HCT116 (cell line): ENCODE results near the gene CORO7. TPM values are rescaled to one million over a fixed set of nuclear protein-coding genes. Genes with fewer than 3 reads are reported as not detected.

ENCODE experiments used
- ATAC-seq: fragments of 200-7000 bp; cut with Tn5 transposase; 2 replicates; pipeline ENCODE4 v1.9.1; 2020; ENCODE audit warnings: mild to moderate bottlenecking, moderate library complexity
- BruUV-seq: library from RNA; stranded (reverse); fragments of 400-500 nt; replicated peaks from 2 replicates; lab custom pipeline; 2021; lab: Mats Ljungman, UMichigan
- CTCF ChIA-PET: fragments of 300-600 bp; sonication (Branson Sonifier 250); formaldehyde crosslinking; loops from one replicate; lab custom pipeline; 2021; ENCODE audit warnings: antibody characterized with exemption; lab: Charles Lee
- POLR2A ChIA-PET: fragments of 300-600, 350-600 bp; sonication (Branson Sonifier 250); formaldehyde crosslinking; loops from one replicate; lab custom pipeline; 2021; ENCODE audit warnings: antibody characterized with exemption; lab: Charles Lee
- RAD21 ChIA-PET, 2 experiments: fragments of 300-600 bp; sonication (Branson Sonifier 250); formaldehyde crosslinking; loops; one replicate each; lab custom pipeline; 2023; ENCODE audit warnings: low total read pairs in 2 of 2; ENCODE audit not compliant: uncharacterized antibody in 2 of 2, unreplicated experiment in 2 of 2, low non-redundant PET in 1 of 2; lab: Charles Lee
- DNase-seq: peaks from one replicate; pipeline ENCODE4 v3.0.0-alpha.2; 2010; ENCODE audit warnings: low read depth, low spot score
- H2AFZ ChIP-seq: fragments of 200-600 bp; shearing (Covaris generic), sonication (generic); 2 replicates; pipeline ENCODE4 v1.6.1; 2017; ENCODE audit warnings: low read depth, mixed run types, mixed read lengths, antibody characterized with exemption, low read length; ENCODE audit not compliant: poor library complexity, severe bottlenecking
- H3K27ac ChIP-seq: 2 replicates; pipeline ENCODE4 v1.5.1; 2012; ENCODE audit warnings: low read depth, low read length
- H3K27me3 ChIP-seq: fragments of 200-600 bp; sonication (generic); 2 replicates; pipeline ENCODE4 v1.6.1; 2016; ENCODE audit warnings: mixed run types, low read length, mixed read lengths; ENCODE audit not compliant: insufficient read depth
- H3K36me3 ChIP-seq, 2 experiments: fragments of 200-500 bp in 1 of 2; fragments of 200-600 bp in 1 of 2; sonication (Bioruptor generic) in 1 of 2; sonication (generic) in 1 of 2; 2 replicates each; pipeline versions ENCODE4 v1.5.1 to v1.6.1; 2014 to 2016; ENCODE audit warnings: low read length in 2 of 2, inconsistent platforms in 1 of 2, mixed read lengths in 1 of 2, mixed run types in 1 of 2; ENCODE audit not compliant: insufficient read depth in 2 of 2, control insufficient read depth in 1 of 2
- H3K4me1 ChIP-seq, 2 experiments: fragments of 200-600 bp in 1 of 2; sonication (generic) in 1 of 2; 2 replicates each; pipeline versions ENCODE4 v1.5.1 to v1.6.1; 2012 to 2017; ENCODE audit warnings: low read length in 2 of 2, inconsistent platforms in 1 of 2, mild to moderate bottlenecking in 1 of 2, mixed read lengths in 1 of 2, mixed run types in 1 of 2, moderate library complexity in 1 of 2; ENCODE audit not compliant: insufficient read depth in 2 of 2, control insufficient read depth in 1 of 2
- H3K4me2 ChIP-seq: fragments of 200-600 bp; sonication (generic); 2 replicates; pipeline ENCODE4 v1.6.1; 2017; ENCODE audit warnings: mixed run types, low read length, mixed read lengths
- H3K4me3 ChIP-seq, 2 experiments: fragments of 200-600 bp in 1 of 2; sonication (generic) in 1 of 2; replicated peaks in 1 of 2; 2 replicates each; pipeline ENCODE4 v1.5.1; 2011 to 2016; ENCODE audit warnings: low read length in 2 of 2, control low read depth in 1 of 2, low read depth in 1 of 2, mild to moderate bottlenecking in 1 of 2, mixed read lengths in 1 of 2, mixed run types in 1 of 2
- H3K79me2 ChIP-seq: fragments of 200-600 bp; sonication (generic); 2 replicates; pipeline ENCODE4 v1.6.1; 2017; ENCODE audit warnings: mild to moderate bottlenecking, mixed run types, low read length, moderate library complexity, mixed read lengths; ENCODE audit not compliant: insufficient read depth
- H3K9ac ChIP-seq: fragments of 200-600 bp; sonication (generic); 2 replicates; pipeline ENCODE4 v1.6.1; 2016; ENCODE audit warnings: low read length, mixed read lengths
- H3K9me2 ChIP-seq: fragments of 200-600 bp; sonication (generic), shearing (Covaris generic); 2 replicates; pipeline ENCODE4 v1.6.1; 2017; ENCODE audit warnings: mixed run types, mild to moderate bottlenecking, moderate library complexity; ENCODE audit not compliant: insufficient read depth
- H3K9me3 ChIP-seq, 2 experiments: fragments of 200-500 bp in 1 of 2; fragments of 200-600 bp in 1 of 2; sonication (Bioruptor generic) in 1 of 2; sonication (generic) in 1 of 2; 2 replicates each; pipeline ENCODE4 v1.6.1; 2014 to 2017; ENCODE audit warnings: low read length in 2 of 2, mixed read lengths in 2 of 2, inconsistent platforms in 1 of 2, low read depth in 1 of 2, mild to moderate bottlenecking in 1 of 2, mixed run types in 1 of 2, moderate library complexity in 1 of 2; ENCODE audit not compliant: control insufficient read depth in 1 of 2, insufficient read depth in 1 of 2
- H4K20me1 ChIP-seq: fragments of 200-600 bp; sonication (generic), shearing (Covaris generic); 2 replicates; pipeline ENCODE4 v1.6.1; 2017; ENCODE audit warnings: mixed run types, mild to moderate bottlenecking, moderate library complexity; ENCODE audit not compliant: insufficient read depth
- ATF3 ChIP-seq: IDR thresholded peaks from 2 replicates; pipeline ENCODE4 v1.6.1; 2012
- CBX3 ChIP-seq: IDR thresholded peaks from 2 replicates; pipeline ENCODE4 v1.6.1; 2012; ENCODE audit warnings: low read depth
- CEBPB ChIP-seq: IDR thresholded peaks from 2 replicates; pipeline ENCODE4 v1.6.1; 2012; ENCODE audit warnings: low read depth
- EGR1 ChIP-seq: IDR thresholded peaks from 2 replicates; pipeline ENCODE4 v1.6.1; 2012; ENCODE audit warnings: low read depth
- ELF1 ChIP-seq: IDR thresholded peaks from 2 replicates; pipeline ENCODE4 v1.6.1; 2012; ENCODE audit warnings: low read depth, borderline replicate concordance
- POLR2A ChIP-seq: IDR thresholded peaks from 2 replicates; pipeline ENCODE4 v1.7.0; 2011; ENCODE audit warnings: borderline replicate concordance; ENCODE audit not compliant: insufficient read depth, insufficient read length; ENCODE audit errors: extremely low read depth
- POLR2AphosphoS5 ChIP-seq: IDR thresholded peaks from 2 replicates; pipeline ENCODE4 v1.6.1; 2011; ENCODE audit warnings: mild to moderate bottlenecking, low read depth, low read length, moderate library complexity
- SP1 ChIP-seq: IDR thresholded peaks from 2 replicates; pipeline ENCODE4 v1.6.1; 2012; ENCODE audit warnings: low read depth
- SRF ChIP-seq: IDR thresholded peaks from 2 replicates; pipeline ENCODE4 v1.6.1; 2012; ENCODE audit warnings: low read depth
- YY1 ChIP-seq: IDR thresholded peaks from 2 replicates; pipeline ENCODE4 v1.6.1; 2011; ENCODE audit warnings: low read length, low read depth, moderate library complexity, mild to moderate bottlenecking; ENCODE audit not compliant: insufficient replicate concordance; ENCODE audit errors: extremely low read depth
- ZFX ChIP-seq: fragments of 450-650 bp; IDR thresholded peaks from 2 replicates; pipeline ENCODE4 v1.6.1; 2017
- intact Hi-C: fragments of 100-400 bp; cut with micrococcal nuclease; formaldehyde crosslinking; loops from 2 replicates; pipeline ENCODE4 v1.10.0; 2022
- total RNA-seq: library from RNA; stranded (reverse); gene quantifications from one replicate; pipeline ENCODE4 v1.2.1, GENCODE V29; 2021; ENCODE audit not compliant: unreplicated experiment

CORO7 gene
- total RNA-seq, 1 experiment from 2014 or later = 21.3 TPM

- peaks cover 0 to 17% of the 10 kb centered on the region in 2 experiments; a peak in 1 of 4 replicates for H3K4me1 ChIP-seq
- BruUV-seq = no TSS peak
- no peaks in the 10 kb centered on the region for H3K36me3 ChIP-seq
- no peaks in the 10 kb centered on the region for H4K20me1 ChIP-seq
- no peaks in the 10 kb centered on the region for H3K79me2 ChIP-seq
- no peaks in the 10 kb centered on the region for H3K27me3 ChIP-seq
- H3K9ac ChIP-seq = no peak overlapping the region
- CTCF ChIA-PET = no interaction called here
- no peak for ATAC-seq
- RAD21 ChIA-PET = no interaction called here
- no peak overlapping the region for H3K4me3 ChIP-seq
- H3K4me2 ChIP-seq = no peak overlapping the region
- intact Hi-C loops = no loop called here
- no peaks in the 10 kb centered on the region for H3K9me2 ChIP-seq
- H3K27ac ChIP-seq = no peak overlapping the region
- POLR2A ChIA-PET = no interaction called here
- no peak for TF ChIP-seq YY1
- no peak for TF ChIP-seq ELF1
- TF ChIP-seq SRF = no peak
- no peak for TF ChIP-seq POLR2A
- TF ChIP-seq CEBPB = no peak
- TF ChIP-seq EGR1 = no peak
- no peak for TF ChIP-seq ATF3
- no peak for TF ChIP-seq ZFX
- no peak for TF ChIP-seq CBX3
- TF ChIP-seq SP1 = no peak
- no peak for TF ChIP-seq POLR2AphosphoS5
- H3K9me3 ChIP-seq = no peaks in the 10 kb centered on the region
- DNase-seq = no peak
- no peak overlapping the region for H2AFZ ChIP-seq
These were observed 35.1 kb downstream of the CORO7 start for GRCh38 chr16:4381072-4381934.
